Natural killer cell (primary cell): ENCODE data around the gene CRB2. TPM values are rescaled to one million over a fixed set of nuclear protein-coding genes. Genes with fewer than 3 reads are reported as not detected.

ENCODE experiments used
- ATAC-seq, 3 donors: fragments of 150-1000 bp in 2 of 3; fragments of 200-7000 bp in 1 of 3; cut with Tn5 transposase; 1 replicate in 1 of 3; 2 replicates in 2 of 3; pipeline ENCODE4 v1.10.0; 2021; ENCODE audit warnings: mild to moderate bottlenecking in 2 of 3, moderate library complexity in 2 of 3
- DNase-seq, 2 donors: peaks; one replicate each; pipeline versions ENCODE4 v3.0.0 to v3.0.0-alpha.2; 2013 to 2021; ENCODE audit warnings: mixed read lengths in 1 of 2
- H3K27ac ChIP-seq: one replicate; pipeline ENCODE4 v1.5.1; 2013; ENCODE audit warnings: mild to moderate bottlenecking, low read length
- H3K27me3 ChIP-seq: one replicate; pipeline ENCODE4 v1.6.1; 2013; ENCODE audit warnings: low read length; ENCODE audit not compliant: control insufficient read depth, insufficient read depth
- H3K36me3 ChIP-seq: one replicate; pipeline ENCODE4 v1.6.1; 2013; ENCODE audit warnings: low read length; ENCODE audit not compliant: control insufficient read depth, insufficient read depth
- H3K4me1 ChIP-seq: one replicate; pipeline ENCODE4 v1.6.1; 2013; ENCODE audit warnings: low read length; ENCODE audit not compliant: control insufficient read depth, insufficient read depth
- H3K4me3 ChIP-seq: one replicate; pipeline ENCODE4 v1.5.1; 2013; ENCODE audit warnings: low read length
- H3K9me3 ChIP-seq: one replicate; pipeline ENCODE4 v1.6.1; 2013; ENCODE audit warnings: low read length; ENCODE audit not compliant: control insufficient read depth, insufficient read depth
- H3K27ac Mint-ChIP-seq, 2 donors: one replicate each; pipeline ENCODE4 v1.8.0; 2022; ENCODE audit warnings: mild to moderate bottlenecking in 2 of 2, mixed read lengths in 2 of 2, moderate library complexity in 1 of 2
- H3K27me3 Mint-ChIP-seq, 2 donors: one replicate each; pipeline ENCODE4 v1.8.0; 2022; ENCODE audit warnings: low read depth in 2 of 2, mixed read lengths in 2 of 2
- H3K36me3 Mint-ChIP-seq: one replicate; pipeline ENCODE4 v1.8.0; 2022; ENCODE audit warnings: mixed read lengths
- H3K4me1 Mint-ChIP-seq, 2 donors: one replicate each; pipeline ENCODE4 v1.8.0; 2022; ENCODE audit warnings: mixed read lengths in 2 of 2
- H3K4me3 Mint-ChIP-seq: one replicate; pipeline ENCODE4 v1.8.0; 2022; ENCODE audit warnings: mild to moderate bottlenecking, moderate library complexity, mixed read lengths
- H3K9me3 Mint-ChIP-seq, 2 donors: one replicate each; pipeline ENCODE4 v1.8.0; 2022; ENCODE audit warnings: mixed read lengths in 2 of 2
- CTCF ChIP-seq: fragments of 200-600 bp; IDR thresholded peaks from one replicate; pipeline ENCODE4 v1.8.0; 2022; ENCODE audit warnings: antibody characterized with exemption
- WGBS: methylation state at CpG from one replicate; pipeline ENCODE4 v1.1.7; 2013; ENCODE audit warnings: missing lambda C conversion rate; ENCODE audit not compliant: insufficient coverage; 5-methylcytosine and 5-hydroxymethylcytosine counted together
- intact Hi-C: fragments of 100-400 bp; cut with micrococcal nuclease; formaldehyde crosslinking; loops from one replicate; pipeline ENCODE4 v1.14.2; 2022
- total RNA-seq, 4 donors: library from RNA; stranded (reverse); fragments of 120-200 nt in 1 of 4; gene quantifications; one replicate each; pipeline versions ENCODE4 v1.2.3 to v1.2.4, GENCODE V29; 2013 to 2022

The CRB2 gene
- total RNA-seq, 3 donors from 2014 or later (not counting 1 experiment from before 2014, with no cell fraction given): not detected

- DNase-seq (no peak), ATAC-seq (no peak)
- H3K9me3 ChIP-seq: no peaks in the 10 kb centered on the region
- Mint-ChIP-seq H3K27ac (no peak overlapping the region), H3K4me1 (no peaks in the 10 kb centered on the region), H3K4me3 (no peak overlapping the region), H3K27me3 (peaks cover 0 to 10% of the 10 kb centered on the region in 2 donors), H3K9me3 (no peaks in the 10 kb centered on the region), H3K36me3 (no peaks in the 10 kb centered on the region)
- no peaks in the 10 kb centered on the region for H3K27me3 ChIP-seq
- no peak for TF ChIP-seq CTCF
- 46% methylated on average over 67 of the region's 67 CpGs for WGBS
- intact Hi-C loops: no loop called here
- no peak overlapping the region for H3K27ac ChIP-seq
- H3K4me1 ChIP-seq: no peaks in the 10 kb centered on the region
- no peak overlapping the region for H3K4me3 ChIP-seq
- no peaks in the 10 kb centered on the region for H3K36me3 ChIP-seq
Measured at GRCh38 chr9:123365881-123366528, 10.0 kb downstream of the CRB2 start.

GRCh38 chr9:123368023-123368422 is 12.0 kb downstream of the CRB2 start:
- peaks cover 3% of the 10 kb centered on the region for H3K27me3 ChIP-seq
- no peaks in the 10 kb centered on the region for H3K9me3 ChIP-seq
- H3K36me3 ChIP-seq: no peaks in the 10 kb centered on the region
- Mint-ChIP-seq H3K36me3 (no peaks in the 10 kb centered on the region), H3K4me3 (no peak overlapping the region), H3K4me1 (no peaks in the 10 kb centered on the region), H3K27ac (no peak overlapping the region), H3K9me3 (no peaks in the 10 kb centered on the region), H3K27me3 (peaks cover 12 to 18% of the 10 kb centered on the region in 2 donors)
- H3K4me1 ChIP-seq: no peaks in the 10 kb centered on the region
- WGBS: 86% methylated on average over 10 of the region's 10 CpGs
- DNase-seq (no peak), ATAC-seq (no peak)
- intact Hi-C loops: no loop called here
- no peak for TF ChIP-seq CTCF
- H3K4me3 ChIP-seq: no peak overlapping the region
- no peak overlapping the region for H3K27ac ChIP-seq

GRCh38 chr9:123368536-123369153 is 12.6 kb downstream of the CRB2 start:
- Mint-ChIP-seq H3K4me3 (no peak overlapping the region), H3K27ac (no peak overlapping the region), H3K4me1 (no peaks in the 10 kb centered on the region), H3K27me3 (peaks cover 12 to 18% of the 10 kb centered on the region in 2 donors), H3K36me3 (no peaks in the 10 kb centered on the region), H3K9me3 (no peaks in the 10 kb centered on the region)
- no peak overlapping the region for H3K27ac ChIP-seq
- TF ChIP-seq CTCF: no peak
- H3K4me3 ChIP-seq: no peak overlapping the region
- WGBS: 79% methylated on average over 6 of the region's 6 CpGs
- intact Hi-C loops: no loop called here
- H3K27me3 ChIP-seq: peaks cover 3% of the 10 kb centered on the region
- H3K9me3 ChIP-seq: no peaks in the 10 kb centered on the region
- H3K4me1 ChIP-seq: no peaks in the 10 kb centered on the region
- DNase-seq (no peak), ATAC-seq (no peak)
- no peaks in the 10 kb centered on the region for H3K36me3 ChIP-seq
